ENCODE data around the gene NRN1L. TPM values are rescaled to one million over a fixed set of nuclear protein-coding genes. Genes with fewer than 3 reads are reported as not detected.

NRN1L gene
- total RNA-seq, 1 donor from 2014 or later, result 0.69 TPM

GRCh38 chr16:67928561-67929364, 44.1 kb downstream of the NRN1L start:
- Histone ChIP-seq H3K27me3 (no peaks in the 10 kb centered on the region), H3K9me3 (no peaks in the 10 kb centered on the region), H3K4me1 (peaks cover 10% of the 10 kb centered on the region), H3K36me3 (peaks cover 28% of the 10 kb centered on the region), H3K27ac (no peak overlapping the region), H3K4me3 (no peak overlapping the region)
- DNase-seq (peak; percentile 83), ATAC-seq (peak; percentile 79)
- peak; percentile 82 for TF ChIP-seq CTCF (IDR thresholded peaks at IDR 0.05)
- intact Hi-C loops (cut with DNase I), result loop anchor here (10.0 kb wide), 2 partner anchors 104 to 254 kb away; no protein-coding TSS in a partner anchor

GRCh38 chr16:67930191-67930590, 45.5 kb downstream of the NRN1L start:
- intact Hi-C loops (cut with DNase I), result no loop called here
- no peak overlapping the region for H3K4me3 ChIP-seq
- no peak for TF ChIP-seq CTCF (IDR thresholded peaks at IDR 0.05)
- no peaks in the 10 kb centered on the region for H3K9me3 ChIP-seq
- ATAC-seq (no peak), DNase-seq (no peak)
- no peak overlapping the region for H3K27ac ChIP-seq
- H3K36me3 ChIP-seq, result peaks cover 42% of the 10 kb centered on the region
- H3K27me3 ChIP-seq, result no peaks in the 10 kb centered on the region
- H3K4me1 ChIP-seq, result peaks cover 15% of the 10 kb centered on the region

- no peak for ATAC-seq
- Histone ChIP-seq H3K4me3 (no peak overlapping the region), H3K27me3 (no peaks in the 10 kb centered on the region), H3K9me3 (no peaks in the 10 kb centered on the region), H3K27ac (no peak overlapping the region), H3K36me3 (peaks cover 42% of the 10 kb centered on the region), H3K4me1 (peaks cover 15% of the 10 kb centered on the region)
- intact Hi-C loops (cut with DNase I), result no loop called here
- no peak for TF ChIP-seq CTCF (IDR thresholded peaks at IDR 0.05)
- DNase-seq, result no peak
Observed at GRCh38 chr16:67930678-67931211, 46.1 kb downstream of the NRN1L start.

GRCh38 chr16:67931712-67932461, 47.2 kb downstream of the NRN1L start, which contains the start of gene CTRL:
TSS of gene CTRL (minus strand) at chr16:67931862. CDS start at chr16:67931852, 10 bp downstream.
- H3K36me3 ChIP-seq, result peaks cover 42% of the 10 kb centered on the region
- no peaks in the 10 kb centered on the region for H3K27me3 ChIP-seq
- H3K9me3 ChIP-seq, result no peaks in the 10 kb centered on the region
- peaks cover 7% of the 10 kb centered on the region for H3K4me1 ChIP-seq
- ATAC-seq (no peak), DNase-seq (no peak)
- intact Hi-C loops (cut with DNase I), result no loop called here
- TF ChIP-seq CTCF (IDR thresholded peaks at IDR 0.05), result no peak
- no peak within 1 kb of the TSS for H3K4me3 ChIP-seq
- H3K27ac ChIP-seq, result no peak within 1 kb of the TSS

- ATAC-seq (no peak), DNase-seq (no peak)
- Histone ChIP-seq H3K4me3 (no peak overlapping the region), H3K27ac (no peak overlapping the region), H3K9me3 (no peaks in the 10 kb centered on the region), H3K4me1 (peaks cover 12% of the 10 kb centered on the region), H3K36me3 (peaks cover 38% of the 10 kb centered on the region), H3K27me3 (no peaks in the 10 kb centered on the region)
- TF ChIP-seq CTCF (IDR thresholded peaks at IDR 0.05), result no peak
- intact Hi-C loops (cut with DNase I), result no loop called here
Observed at GRCh38 chr16:67932462-67932840, 47.8 kb downstream of the NRN1L start.
